AG08395 (cell line): ENCODE measurements around the gene CDC42BPA.
"Not testable (repeated sequence)": the region's sequence is repeated elsewhere in the genome, so short reads cannot be mapped to it uniquely, and the experiment has no call there.

ENCODE experiments used
- DNase-seq: peaks from one replicate; pipeline ENCODE4 v3.0.0; 2012; ENCODE audit warnings: mixed read lengths, low spot score

Gene CDC42BPA

GRCh38 chr1:227260433-227260832 lies 57.9 kb downstream of the CDC42BPA start:
- no peak for DNase-seq

- no peak for DNase-seq
Measured at GRCh38 chr1:227257964-227258363, 60.3 kb downstream of the CDC42BPA start.

- DNase-seq, result no peak
Measured at GRCh38 chr1:227255086-227255732, 63.1 kb downstream of the CDC42BPA start.

- no peak for DNase-seq
Measured at GRCh38 chr1:227253065-227253464, 65.2 kb downstream of the CDC42BPA start.

GRCh38 chr1:227245613-227246320 lies 72.5 kb downstream of the CDC42BPA start:
- DNase-seq, result no peak

- DNase-seq, result no peak
Measured at GRCh38 chr1:227244339-227245118, 73.8 kb downstream of the CDC42BPA start.

GRCh38 chr1:227242811-227243682 lies 75.2 kb downstream of the CDC42BPA start:
- no peak for DNase-seq

- DNase-seq, result no peak
Measured at GRCh38 chr1:227240983-227241382, 77.3 kb downstream of the CDC42BPA start.

- peak; percentile 57 for DNase-seq
Measured at GRCh38 chr1:227234998-227235405, 83.3 kb downstream of the CDC42BPA start.

GRCh38 chr1:227231128-227231527 lies 87.2 kb downstream of the CDC42BPA start:
- not testable (repeated sequence) for DNase-seq

GRCh38 chr1:227228201-227228600 lies 90.1 kb downstream of the CDC42BPA start:
- no peak for DNase-seq

GRCh38 chr1:227227761-227228160 lies 90.5 kb downstream of the CDC42BPA start:
- no peak for DNase-seq

GRCh38 chr1:227225715-227226346 lies 92.5 kb downstream of the CDC42BPA start:
- DNase-seq, result peak; percentile 22

- no peak for DNase-seq
Measured at GRCh38 chr1:227223171-227223806, 95.0 kb downstream of the CDC42BPA start.

- DNase-seq, result no peak
Measured at GRCh38 chr1:227219715-227220292, 98.5 kb downstream of the CDC42BPA start.

- no peak for DNase-seq
Measured at GRCh38 chr1:227218870-227219573, 99.3 kb downstream of the CDC42BPA start.

- no peak for DNase-seq
Measured at GRCh38 chr1:227215863-227216510, 102.3 kb downstream of the CDC42BPA start.

- no peak for DNase-seq
Measured at GRCh38 chr1:227214207-227214606, 104.1 kb downstream of the CDC42BPA start.

GRCh38 chr1:227213426-227213825 lies 104.9 kb downstream of the CDC42BPA start:
- no peak for DNase-seq
